Uterus (tissue), 4 donors: Measurements from ENCODE around the gene BAZ2A. TPM values are rescaled to one million over a fixed set of nuclear protein-coding genes. Genes with fewer than 3 reads are reported as not detected.

ENCODE experiments used
- DNase-seq, 2 donors: peaks; one replicate each; pipeline ENCODE4 v3.0.0-alpha.2; 2019 to 2020
- H3K27ac ChIP-seq, 2 donors: fragments of 200-600 bp; sonication (generic); 1 replicate in 1 of 2; 2 replicates in 1 of 2; pipeline ENCODE4 v1.5.1; 2016 to 2018
- H3K27me3 ChIP-seq, 2 donors: fragments of 200-600 bp; sonication (generic); one replicate each; pipeline ENCODE4 v1.5.1; 2018 to 2019; ENCODE audit warnings: control low read depth in 1 of 2
- H3K36me3 ChIP-seq, 2 donors: fragments of 200-600 bp; sonication (generic); one replicate each; pipeline ENCODE4 v1.5.1; 2019; ENCODE audit warnings: control low read depth in 1 of 2
- H3K4me1 ChIP-seq, 2 donors: fragments of 200-600 bp; sonication (generic); one replicate each; pipeline ENCODE4 v1.5.1; 2018 to 2019; ENCODE audit warnings: control low read depth in 1 of 2
- H3K4me3 ChIP-seq, 2 donors: fragments of 200-600 bp; sonication (generic); 1 replicate in 1 of 2; 2 replicates in 1 of 2; pipeline ENCODE4 v1.5.1; 2018 to 2019; ENCODE audit warnings: mild to moderate bottlenecking in 1 of 2
- H3K9me3 ChIP-seq, 2 donors: fragments of 200-600 bp; sonication (generic); one replicate each; pipeline ENCODE4 v1.5.1; 2019; ENCODE audit warnings: control low read depth in 1 of 2
- POLR2A ChIP-seq, 2 donors: fragments of 450-650 bp; IDR thresholded peaks; one replicate each; pipeline ENCODE4 v1.6.1; 2016; ENCODE audit warnings: antibody characterized with exemption in 2 of 2, mild to moderate bottlenecking in 1 of 2, moderate library complexity in 1 of 2
- intact Hi-C: fragments of 100-400 bp; cut with DNase I; formaldehyde crosslinking; loops from one replicate; pipeline ENCODE4 v1.15.1; 2023; ENCODE audit warnings: low total_unique reads
- small RNA-seq: library from RNA; depleted of rRNA; stranded (forward); fragments of <200 nt; gene quantifications from one replicate; pipeline ENCODE3, GENCODE V24; 2016
- total RNA-seq, 4 donors: library from RNA; depleted of rRNA in 3 of 4; stranded (reverse); fragments of >200 nt in 3 of 4; gene quantifications; one replicate each; pipeline versions ENCODE4 v1.1.0 to v1.2.4, GENCODE V29; 2014 to 2023
- TF ChIP-seq, protein P1 (sequence below), 4 experiments: fragments of 200-600 bp in 2 of 4; fragments of 450-650 bp in 2 of 4; sonication (generic) in 2 of 4; IDR thresholded peaks; one replicate each; pipeline ENCODE4 v1.5.1; 2016 to 2019; ENCODE audit warnings: antibody characterized with exemption in 4 of 4, mild to moderate bottlenecking in 2 of 4, moderate library complexity in 1 of 4
- donor health status: DM: yes; HTN: yes; CAD: no.

BAZ2A gene
- total RNA-seq, 4 donors from 2014 or later: 25.1 to 136 (median 28.9) TPM

DNA sequence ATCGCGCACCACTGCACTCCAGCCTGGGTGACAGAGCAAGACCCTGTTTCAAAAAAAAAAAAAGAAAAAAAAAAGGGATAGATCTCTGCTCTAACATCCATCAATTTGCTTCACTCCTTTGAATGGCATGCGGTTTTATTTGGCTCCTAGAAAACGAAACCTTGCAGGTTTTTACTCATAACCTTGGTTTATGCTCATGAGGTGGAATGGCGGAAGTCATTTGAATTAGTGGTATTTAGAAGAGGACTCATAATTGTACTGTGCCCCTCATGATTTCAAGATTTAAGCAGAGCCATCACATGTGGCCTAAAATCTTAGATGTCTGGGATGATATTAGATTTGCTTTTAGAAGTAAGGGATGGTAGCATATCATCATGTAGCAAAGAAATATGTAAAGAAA is 79.1 kb downstream of the BAZ2A start:
- no peak overlapping the region for H3K4me3 ChIP-seq
- H3K9me3 ChIP-seq: no peaks in the 10 kb centered on the region
- intact Hi-C loops: no loop called here
- no peak for DNase-seq
- no peak overlapping the region for H3K27ac ChIP-seq
- H3K36me3 ChIP-seq: no peaks in the 10 kb centered on the region
- no peak for TF ChIP-seq POLR2A (IDR thresholded peaks at IDR 0.05)
- TF ChIP-seq, protein P1, sequence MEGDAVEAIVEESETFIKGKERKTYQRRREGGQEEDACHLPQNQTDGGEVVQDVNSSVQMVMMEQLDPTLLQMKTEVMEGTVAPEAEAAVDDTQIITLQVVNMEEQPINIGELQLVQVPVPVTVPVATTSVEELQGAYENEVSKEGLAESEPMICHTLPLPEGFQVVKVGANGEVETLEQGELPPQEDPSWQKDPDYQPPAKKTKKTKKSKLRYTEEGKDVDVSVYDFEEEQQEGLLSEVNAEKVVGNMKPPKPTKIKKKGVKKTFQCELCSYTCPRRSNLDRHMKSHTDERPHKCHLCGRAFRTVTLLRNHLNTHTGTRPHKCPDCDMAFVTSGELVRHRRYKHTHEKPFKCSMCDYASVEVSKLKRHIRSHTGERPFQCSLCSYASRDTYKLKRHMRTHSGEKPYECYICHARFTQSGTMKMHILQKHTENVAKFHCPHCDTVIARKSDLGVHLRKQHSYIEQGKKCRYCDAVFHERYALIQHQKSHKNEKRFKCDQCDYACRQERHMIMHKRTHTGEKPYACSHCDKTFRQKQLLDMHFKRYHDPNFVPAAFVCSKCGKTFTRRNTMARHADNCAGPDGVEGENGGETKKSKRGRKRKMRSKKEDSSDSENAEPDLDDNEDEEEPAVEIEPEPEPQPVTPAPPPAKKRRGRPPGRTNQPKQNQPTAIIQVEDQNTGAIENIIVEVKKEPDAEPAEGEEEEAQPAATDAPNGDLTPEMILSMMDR (IDR thresholded peaks at IDR 0.05): no peak
- H3K4me1 ChIP-seq: no peaks in the 10 kb centered on the region
- no peaks in the 10 kb centered on the region for H3K27me3 ChIP-seq

DNA sequence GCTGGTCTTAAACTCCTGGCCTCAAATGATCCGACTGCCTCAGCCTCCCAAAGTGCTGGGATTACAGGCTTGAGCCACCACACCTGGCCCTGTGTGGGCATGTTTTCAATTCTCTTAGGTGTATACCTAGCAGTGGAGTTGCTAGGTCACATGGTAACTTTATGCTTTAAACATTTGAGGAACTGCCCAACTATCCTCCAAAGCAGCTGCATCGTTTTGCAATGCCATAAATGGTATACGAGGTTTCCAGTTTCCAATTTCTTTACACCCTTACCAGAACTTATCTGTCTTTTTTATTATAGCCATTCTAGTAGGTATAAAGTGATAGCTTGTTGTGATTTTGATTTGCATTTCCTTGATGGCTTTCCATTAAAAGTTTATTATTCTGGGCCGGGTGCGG is 83.4 kb downstream of the BAZ2A start:
- no peaks in the 10 kb centered on the region for H3K9me3 ChIP-seq
- no peak overlapping the region for H3K4me3 ChIP-seq
- H3K27me3 ChIP-seq: no peaks in the 10 kb centered on the region
- TF ChIP-seq, protein P1 (IDR thresholded peaks at IDR 0.05): no peak
- TF ChIP-seq POLR2A (IDR thresholded peaks at IDR 0.05): no peak
- no peaks in the 10 kb centered on the region for H3K4me1 ChIP-seq
- H3K36me3 ChIP-seq: no peaks in the 10 kb centered on the region
- DNase-seq: no peak
- intact Hi-C loops: no loop called here
- H3K27ac ChIP-seq: no peak overlapping the region

Small RNA genes lying within 50 kb of the gene (small RNA-seq; reads per million reads assigned to genes)
- gene RN7SL809P: not detected
- gene RNU6-343P: not detected
- 24,717 reads per million, percentile 100 among the genes with 10 or more reads in this experiment for gene SNORD59A

Other genes starting within 250 kb of the BAZ2A start
- 10 to 100 TPM in 1 of 4 donors, 1 to 10 TPM in 3; 2.1 to 19.4 (median 5.6) TPM for gene TIMELESS, start 180.9 kb downstream of the BAZ2A start, total RNA-seq
- not detected for gene MIP, start 175.7 kb downstream of the BAZ2A start, total RNA-seq
- 1 to 10 TPM; 2.4 to 4.4 (median 3.0) TPM for gene SPRYD4, start 161.7 kb downstream of the BAZ2A start, total RNA-seq
- 1 to 10 TPM in 2 of 4 donors, under 1 TPM in 1, not detected in 1; 0.29 to 5.9 (median 1.1) TPM for gene GLS2, start 142.2 kb downstream of the BAZ2A start, total RNA-seq
- 100 to 1,000 TPM in 1 of 4 donors, 10 to 100 TPM in 3; 28.6 to 107 (median 33.0) TPM for gene RBMS2, start 108.5 kb downstream of the BAZ2A start, total RNA-seq
- 100 to 1,000 TPM; 166 to 279 (median 244) TPM for gene ATP5F1B, start 15.7 kb upstream of the BAZ2A start, total RNA-seq
- gene PTGES3, start 58.0 kb upstream of the BAZ2A start, total RNA-seq: 100 to 1,000 TPM in 3 of 4 donors, 10 to 100 TPM in 1; 80.7 to 236 (median 141) TPM
- 1,000 to 10,000 TPM in 2 of 4 donors, 100 to 1,000 TPM in 2; 942 to 2,684 (median 1,304) TPM for gene NACA, start 95.0 kb upstream of the BAZ2A start, total RNA-seq
- gene PRIM1, start 122.0 kb upstream of the BAZ2A start, total RNA-seq: 10 to 100 TPM in 2 of 4 donors, 1 to 10 TPM in 1, not detected in 1; 6.0 to 71.7 (median 28.6) TPM
- gene HSD17B6, start 133.0 kb upstream of the BAZ2A start, total RNA-seq: 10 to 100 TPM in 1 of 4 donors, 1 to 10 TPM in 3; 2.4 to 10.5 (median 7.3) TPM